Raji (cell line): Measurements from ENCODE around the gene CD6.

Experiments
- POLR2A ChIP-seq: IDR thresholded peaks from 2 replicates; pipeline ENCODE4 v1.6.1; 2011; ENCODE audit warnings: low read depth, low read length, control low read depth; ENCODE audit not compliant: insufficient read depth

CD6 gene

DNA sequence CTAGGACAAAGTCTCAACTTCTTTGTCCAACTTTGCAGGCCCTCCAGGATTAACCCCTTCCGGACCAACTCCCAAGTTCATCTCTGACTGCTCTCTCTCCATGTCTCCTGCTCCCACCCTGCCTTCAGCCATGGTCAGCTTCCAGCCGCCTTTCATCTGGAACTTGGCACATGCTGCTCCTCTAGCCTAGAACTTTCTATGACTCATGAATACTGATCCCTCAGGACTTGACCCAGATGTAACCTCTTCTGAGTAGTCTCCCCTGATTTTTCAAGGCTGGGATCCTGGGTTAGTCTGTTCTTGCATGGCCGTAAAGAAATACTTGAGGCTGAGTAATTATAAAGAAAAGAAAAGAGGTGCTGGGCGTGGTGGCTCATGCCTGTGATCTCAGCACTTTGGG lies 14.3 kb upstream of the CD6 start:
- TF ChIP-seq POLR2A = no peak

DNA sequence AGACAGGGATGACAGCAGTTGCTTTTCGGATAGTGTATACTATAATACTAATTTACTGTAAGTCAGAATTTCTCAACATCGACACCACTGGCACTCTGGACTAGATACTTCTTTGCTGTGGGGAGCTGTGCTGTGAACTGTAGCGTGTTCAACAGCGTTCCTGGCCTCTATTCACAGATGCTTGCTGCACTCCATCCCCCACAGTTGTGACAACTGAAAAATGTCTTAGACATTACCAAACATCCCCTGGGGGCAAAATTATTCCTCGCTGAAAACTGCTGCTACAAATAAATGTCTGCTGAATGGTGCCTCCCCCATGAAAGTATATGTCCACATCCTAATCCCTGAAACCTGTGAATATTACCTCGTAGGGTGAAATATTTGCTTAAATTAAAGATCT lies 12.0 kb upstream of the CD6 start:
- TF ChIP-seq POLR2A = no peak

DNA sequence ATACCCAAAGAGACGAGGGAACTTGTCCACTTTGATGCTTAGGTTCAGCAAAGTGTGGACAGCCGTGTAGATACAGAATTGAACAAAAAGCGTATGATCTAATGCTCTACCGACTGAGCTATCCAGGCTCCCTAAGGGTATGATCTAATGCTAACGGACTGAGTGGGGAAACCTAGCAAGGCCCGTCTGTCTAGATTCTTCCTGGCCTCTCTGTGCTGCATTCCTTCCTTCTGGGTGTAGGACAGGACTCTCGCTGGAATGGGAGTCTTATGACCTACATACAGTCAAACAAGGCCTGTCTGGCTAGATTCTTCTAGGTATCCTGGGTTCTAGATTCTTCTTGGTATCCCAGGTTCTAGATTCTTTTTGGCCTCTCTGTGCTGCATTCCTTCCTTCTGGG lies 11.1 kb upstream of the CD6 start:
- no peak for TF ChIP-seq POLR2A

DNA sequence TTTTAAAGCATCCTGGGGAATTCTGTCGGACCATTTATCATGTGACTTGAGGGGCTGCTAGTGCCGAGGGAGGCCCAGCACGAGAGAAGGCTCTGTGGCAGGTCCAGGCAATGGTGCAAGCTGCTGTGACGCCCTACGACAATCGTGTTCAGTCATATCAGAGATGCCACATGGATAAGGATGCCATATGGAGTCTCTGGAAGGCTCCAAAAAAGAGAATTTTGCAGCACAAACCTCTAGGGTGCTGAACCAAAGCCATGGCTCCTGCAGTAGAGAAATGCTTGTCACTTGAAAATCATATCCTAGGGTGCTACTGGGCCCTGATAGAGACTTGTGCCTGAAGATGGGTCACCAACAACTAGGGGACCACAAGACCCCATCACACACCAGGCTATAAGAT lies 6.7 kb upstream of the CD6 start:
- no peak for TF ChIP-seq POLR2A

DNA sequence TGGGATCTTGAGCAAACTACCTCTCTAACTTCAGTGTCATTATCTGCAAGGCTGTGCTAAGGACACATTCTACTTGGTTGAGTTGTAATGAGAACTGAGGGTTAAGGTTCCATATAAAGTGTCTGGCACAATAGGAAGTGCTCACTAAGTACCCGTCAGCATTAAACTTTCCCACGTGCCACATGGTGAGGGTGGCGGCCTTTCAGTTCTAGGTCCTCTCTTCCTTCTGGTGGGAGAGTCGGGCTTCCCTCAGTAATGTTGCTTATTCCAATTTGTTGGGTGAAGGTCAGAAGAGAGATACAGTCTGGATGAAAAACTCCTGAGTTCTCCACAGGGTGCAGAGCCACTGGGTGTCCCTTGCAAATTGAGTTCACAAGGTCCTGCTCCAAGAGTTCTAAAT lies 4.6 kb upstream of the CD6 start:
- TF ChIP-seq POLR2A = no peak

DNA sequence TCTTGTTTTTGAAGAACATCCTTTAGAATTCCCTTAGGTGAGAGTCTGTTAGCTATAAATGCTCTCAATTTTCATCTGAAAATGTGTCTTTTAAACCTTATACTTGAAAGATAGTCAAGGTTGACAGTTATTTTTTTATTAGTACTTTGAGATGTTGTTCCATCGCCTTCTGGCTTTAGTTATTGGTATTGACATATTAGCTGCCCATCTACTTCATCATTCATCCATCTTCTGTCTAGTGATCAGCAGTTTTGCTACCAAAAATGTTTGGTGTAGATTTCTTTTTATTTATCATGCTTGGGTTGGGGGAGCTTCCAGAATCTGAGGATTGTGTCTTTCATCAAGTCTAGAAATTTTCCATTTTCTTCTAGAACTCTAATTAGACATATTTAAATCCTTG lies 3.3 kb upstream of the CD6 start:
- TF ChIP-seq POLR2A = no peak

DNA sequence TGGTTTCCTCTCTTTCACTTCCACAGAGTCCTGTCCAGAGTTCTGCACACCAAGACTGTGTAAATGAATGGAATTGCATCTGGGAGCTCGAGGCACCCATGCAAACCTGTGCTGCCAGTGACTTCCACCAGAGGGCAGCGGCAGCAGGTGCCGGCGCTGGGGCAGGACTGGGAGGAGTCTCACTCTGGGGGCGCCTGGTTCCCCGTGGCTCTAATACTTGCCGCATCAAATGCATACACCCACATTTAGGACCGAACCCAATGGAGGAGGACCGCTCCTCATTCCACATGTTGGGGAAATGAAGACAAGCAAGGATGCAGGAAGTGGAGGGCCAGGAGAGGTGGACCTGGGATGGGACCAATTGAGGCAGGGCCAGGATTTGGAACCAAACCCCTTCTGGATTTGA lies 1.1 kb upstream of the CD6 start:
- TF ChIP-seq POLR2A = no peak

DNA sequence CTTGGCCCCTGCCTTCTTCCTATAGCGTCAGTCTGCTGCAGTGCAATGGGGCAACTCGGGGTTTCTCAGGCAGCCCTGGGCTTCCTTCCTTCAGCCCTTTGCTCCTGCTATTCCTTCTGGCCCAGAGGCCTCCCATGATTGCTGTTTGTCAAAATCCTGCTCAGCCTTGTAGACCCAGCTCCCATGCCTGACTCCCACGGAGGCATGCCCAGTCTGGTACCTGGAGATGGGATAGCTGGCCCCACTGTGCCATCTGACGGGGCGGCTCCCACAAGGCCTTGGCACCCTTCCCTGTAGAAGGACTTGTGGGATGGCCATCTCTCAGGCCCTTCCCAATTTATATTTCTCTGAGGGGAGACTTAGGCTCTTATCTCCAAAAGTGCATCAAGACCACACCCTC lies 590 bp upstream of the CD6 start:
- no peak for TF ChIP-seq POLR2A

DNA sequence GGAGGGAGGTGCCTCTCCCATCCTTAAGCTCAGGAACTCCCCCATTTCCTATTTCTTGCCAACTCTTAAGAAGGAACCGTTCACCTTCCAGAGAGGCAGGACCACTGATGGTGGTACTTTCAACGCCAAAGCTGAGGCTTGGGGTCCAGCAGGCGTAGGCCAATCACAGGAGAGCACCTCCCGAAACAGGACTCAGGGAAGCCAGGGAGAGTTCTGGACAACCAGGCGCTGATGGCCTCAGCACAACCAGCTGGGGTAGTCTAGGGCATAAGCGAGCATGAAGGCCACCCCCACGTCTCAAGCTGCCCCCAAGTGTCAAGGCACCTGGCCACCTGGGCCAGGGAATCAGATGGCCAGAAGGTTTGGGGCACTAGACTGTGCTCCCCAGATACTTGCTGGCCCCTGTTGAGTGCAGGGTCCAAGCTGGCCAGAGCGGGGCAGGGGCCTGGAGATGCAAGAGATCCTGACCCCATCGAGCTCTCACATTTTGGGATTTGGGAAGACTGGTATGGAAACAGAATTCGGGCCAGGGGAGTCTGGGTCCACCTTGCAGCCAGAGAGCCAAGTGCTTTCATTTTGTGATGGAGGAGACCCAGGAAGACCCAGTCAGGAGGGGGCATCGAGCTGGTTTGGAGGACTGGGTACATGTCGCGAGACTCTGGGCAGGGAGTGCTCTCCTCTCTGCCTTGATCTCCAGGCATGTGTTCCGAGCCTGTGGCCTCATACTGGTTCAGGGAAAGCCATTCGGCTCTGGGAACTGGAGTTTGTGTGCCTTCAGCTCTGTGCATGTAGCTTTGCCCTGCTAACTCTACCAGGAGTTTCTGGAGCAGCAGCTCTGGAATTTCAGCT lies 926 bp downstream of the CD6 start:
- no peak for TF ChIP-seq POLR2A

DNA sequence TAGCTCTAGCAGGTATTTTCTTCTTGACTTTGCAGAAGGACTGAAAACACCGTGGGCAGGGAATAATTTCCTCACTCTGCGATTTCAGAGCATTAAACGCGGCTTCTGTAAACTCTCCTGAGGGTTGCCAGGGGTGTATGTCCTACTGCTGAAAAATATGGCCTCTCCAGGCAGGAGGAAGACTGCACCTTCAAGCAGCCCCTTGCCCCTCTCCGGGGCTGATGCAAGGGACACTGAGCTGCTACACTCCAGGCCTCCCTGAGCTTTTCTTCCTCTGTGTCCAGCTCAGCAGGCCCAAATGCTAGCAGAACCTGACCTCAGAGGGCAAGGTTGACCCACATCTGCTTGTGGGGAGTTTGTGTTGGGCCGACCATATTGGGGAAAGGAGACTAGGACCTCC lies 2.2 kb downstream of the CD6 start:
- TF ChIP-seq POLR2A = no peak

DNA sequence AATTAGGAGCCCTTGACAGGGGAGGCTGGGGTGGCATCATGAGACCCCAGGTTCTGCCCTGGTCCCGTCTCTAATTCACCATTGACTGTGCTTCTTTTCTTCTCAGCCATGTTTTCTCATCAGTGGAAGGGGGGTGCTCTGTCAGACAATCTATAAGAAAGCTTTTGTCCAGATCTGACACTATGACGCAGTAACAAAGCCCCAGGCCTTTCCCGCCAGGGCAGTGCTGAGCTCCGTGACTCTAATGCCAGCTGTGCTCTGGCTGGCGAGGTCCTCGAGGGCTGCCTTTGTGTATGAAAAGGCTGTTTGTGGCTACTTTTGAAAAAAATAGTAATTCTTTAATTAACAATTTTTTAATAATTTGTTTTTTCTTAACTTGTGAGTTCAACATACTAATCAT lies 3.2 kb downstream of the CD6 start:
- TF ChIP-seq POLR2A = no peak

DNA sequence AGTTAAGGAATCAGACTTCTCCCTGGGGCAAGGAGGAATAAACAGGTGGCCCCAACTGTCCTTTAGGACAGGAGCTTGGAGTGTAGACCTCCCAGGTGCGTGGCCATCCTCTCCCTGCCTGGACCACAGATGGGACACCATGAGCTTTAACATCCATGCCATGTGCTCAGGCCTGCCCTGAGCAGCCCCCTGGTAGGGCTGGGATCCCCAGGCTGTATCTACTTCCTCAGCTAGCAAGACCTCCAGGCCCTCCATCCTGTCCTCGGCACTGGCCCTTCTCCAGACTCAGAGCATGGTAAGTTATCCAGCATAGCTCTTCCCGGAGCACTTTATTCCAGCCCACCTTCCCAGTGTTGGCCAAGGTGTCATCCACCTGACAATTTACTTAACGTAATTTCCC lies 5.7 kb downstream of the CD6 start:
- TF ChIP-seq POLR2A = no peak

DNA sequence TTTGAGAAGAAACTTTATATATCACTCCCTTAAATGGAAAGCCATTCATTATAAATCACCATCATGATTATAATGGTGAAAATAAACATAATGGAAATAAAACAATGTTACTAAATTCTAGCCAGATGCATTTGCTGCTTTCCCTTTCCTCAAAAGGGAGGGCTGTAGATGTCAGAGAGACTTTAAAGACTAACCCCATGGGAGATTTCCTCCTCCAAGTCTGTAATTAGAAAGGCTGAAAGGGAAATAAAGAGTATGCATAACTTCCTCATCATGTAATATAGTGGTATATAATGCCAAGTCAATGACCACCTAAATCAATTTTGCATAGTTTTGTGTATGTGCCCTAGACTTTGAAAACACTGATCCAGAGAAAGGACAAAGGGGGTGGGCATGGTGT lies 6.4 kb downstream of the CD6 start:
- TF ChIP-seq POLR2A = no peak

DNA sequence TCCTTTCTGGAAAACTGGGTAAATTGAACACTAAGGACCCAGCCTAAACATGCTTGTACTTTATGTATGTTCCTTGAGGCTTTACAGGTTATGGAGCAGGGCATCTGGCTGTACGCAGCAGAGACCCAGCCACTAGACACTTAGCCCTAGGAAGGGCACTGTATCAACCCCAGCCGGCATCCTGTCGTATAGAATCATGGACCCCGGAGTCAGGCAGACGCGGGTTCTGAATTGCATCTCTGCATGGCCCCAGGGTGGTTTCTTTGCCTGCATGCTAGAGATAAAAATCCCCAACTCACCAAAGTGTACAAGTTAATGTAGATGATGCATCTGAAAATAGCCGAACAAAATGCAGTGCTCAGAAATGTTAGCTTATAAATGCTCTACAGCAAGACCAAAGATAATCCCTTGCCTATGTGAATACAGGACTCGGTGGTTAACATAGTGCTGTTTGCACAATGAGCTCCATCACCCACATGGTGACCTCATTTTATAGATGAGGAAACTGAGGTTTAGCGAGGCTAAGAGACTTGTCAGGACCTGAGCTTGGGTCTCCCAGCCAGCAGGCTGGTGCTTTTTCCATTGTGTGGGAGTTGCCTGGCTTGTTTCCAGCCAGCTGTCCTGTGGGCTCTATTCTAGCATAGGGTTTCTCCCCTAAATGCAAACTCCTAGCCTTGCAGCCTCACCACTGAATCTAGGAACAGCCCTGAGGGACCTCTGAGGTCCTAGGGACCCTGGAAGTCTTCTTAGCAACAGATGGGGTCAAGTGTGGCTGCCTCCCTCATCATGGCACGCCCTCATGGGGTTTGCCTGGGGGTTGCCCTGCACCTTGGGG lies 7.3 kb downstream of the CD6 start:
- no peak for TF ChIP-seq POLR2A

DNA sequence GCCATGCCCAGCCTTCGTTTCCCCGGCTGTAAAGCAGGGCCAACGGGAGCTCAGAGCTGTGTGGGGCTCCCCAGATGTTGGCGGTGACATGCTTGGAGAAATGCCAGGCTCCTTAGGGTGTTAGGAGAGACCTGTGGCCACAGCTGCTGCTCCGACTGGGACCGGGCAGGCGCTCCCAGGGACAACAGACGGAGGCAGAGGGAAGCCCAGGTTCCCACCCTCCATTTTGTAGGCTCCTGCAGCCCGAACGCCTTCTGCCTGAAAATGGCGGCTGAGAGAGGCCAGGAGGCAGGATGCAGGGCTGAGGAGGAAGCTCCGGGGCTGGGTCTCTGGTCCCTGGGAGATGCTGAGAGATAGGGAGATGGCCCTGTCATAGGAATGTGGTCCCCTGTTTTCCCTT lies 10.0 kb downstream of the CD6 start:
- TF ChIP-seq POLR2A = no peak

DNA sequence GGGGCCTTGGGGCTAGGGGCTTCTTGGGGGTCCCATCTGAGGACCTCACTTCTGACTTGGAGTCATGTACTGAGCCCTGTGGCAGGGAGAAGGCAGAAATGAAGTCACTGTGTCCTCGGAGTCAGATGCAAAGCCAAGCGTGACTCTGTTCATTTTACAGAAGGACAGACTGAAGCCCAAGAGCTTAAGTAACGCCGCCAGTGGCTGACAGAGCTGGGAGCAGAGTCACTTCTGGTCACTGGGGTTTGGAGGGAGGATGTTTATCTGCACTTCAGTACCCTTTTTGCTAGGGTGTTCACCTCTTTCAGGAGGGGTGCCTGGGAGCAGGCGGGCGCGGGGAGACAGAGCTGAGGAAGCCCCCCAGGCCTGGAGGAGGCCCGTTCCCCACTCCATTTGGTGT lies 10.7 kb downstream of the CD6 start:
- no peak for TF ChIP-seq POLR2A

DNA sequence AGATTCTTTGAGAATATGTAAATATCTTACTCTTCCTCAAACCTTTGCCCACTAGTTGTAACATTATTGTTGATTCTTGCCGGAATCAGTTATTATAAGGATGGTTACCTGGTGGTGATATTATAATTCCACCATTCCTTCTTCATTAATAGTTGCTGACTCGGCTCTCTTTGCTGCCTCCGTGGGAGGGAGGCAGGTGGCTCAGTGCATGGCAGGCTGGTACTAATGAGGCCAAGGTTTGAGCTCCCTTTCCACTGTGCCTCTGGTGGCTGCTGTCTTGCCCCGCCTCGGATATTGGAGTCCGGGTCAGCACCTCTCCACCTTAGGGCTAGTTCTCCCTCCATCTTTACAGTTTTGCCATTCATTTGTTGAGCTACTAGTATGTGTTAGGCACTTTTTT lies 12.7 kb downstream of the CD6 start:
- no peak for TF ChIP-seq POLR2A

DNA sequence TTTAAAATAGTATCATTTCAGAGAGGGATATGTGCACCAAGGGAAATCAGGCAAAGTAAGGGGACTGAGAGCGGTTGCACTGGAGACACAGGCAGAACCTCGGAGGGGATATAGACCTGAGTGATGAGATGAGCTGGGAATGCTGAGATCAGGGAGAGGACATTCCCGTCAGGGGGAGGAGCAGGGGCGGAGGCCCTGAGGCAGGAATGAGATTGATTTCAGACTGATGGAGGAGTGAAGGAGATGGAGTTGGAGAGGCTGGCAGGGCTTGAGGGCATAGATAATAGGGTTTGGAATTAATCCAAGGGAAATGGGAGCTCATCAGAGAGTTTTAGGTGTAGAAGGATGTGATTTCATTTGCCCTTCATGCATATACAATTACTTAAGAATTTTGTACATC lies 13.2 kb downstream of the CD6 start:
- no peak for TF ChIP-seq POLR2A
